Measurements from ENCODE around the gene SAMD13.
"Not testable (repeated sequence)": the region's sequence is repeated elsewhere in the genome, so short reads cannot be mapped to it uniquely, and the experiment has no call there.

SAMD13 gene

GRCh38 chr1:84286071-84286470, 15.4 kb upstream of the SAMD13 start:
- DNase-seq (ENCODE audit: low spot score), result no peak

GRCh38 chr1:84287389-84287788, 14.1 kb upstream of the SAMD13 start:
- DNase-seq (ENCODE audit: low spot score), result not testable (repeated sequence)

- no peak for DNase-seq (ENCODE audit: low spot score)
Measured at GRCh38 chr1:84289169-84289785, 12.2 kb upstream of the SAMD13 start.

GRCh38 chr1:84291882-84292655, 9.4 kb upstream of the SAMD13 start:
- DNase-seq (ENCODE audit: low spot score), result no peak

- DNase-seq (ENCODE audit: low spot score), result no peak
Measured at GRCh38 chr1:84293766-84294165, 7.7 kb upstream of the SAMD13 start.

- DNase-seq (ENCODE audit: low spot score), result no peak
Measured at GRCh38 chr1:84294751-84295150, 6.8 kb upstream of the SAMD13 start.

GRCh38 chr1:84297546-84298244, 3.8 kb upstream of the SAMD13 start:
- no peak for DNase-seq (ENCODE audit: low spot score)

- peak; percentile 44 for DNase-seq (ENCODE audit: low spot score)
Measured at GRCh38 chr1:84298328-84298683, 3.2 kb upstream of the SAMD13 start.

- peak; percentile 32 for DNase-seq (ENCODE audit: low spot score)
Measured at GRCh38 chr1:84298684-84299535, 2.6 kb upstream of the SAMD13 start.

- DNase-seq (ENCODE audit: low spot score), result peak; percentile 35
Measured at GRCh38 chr1:84299536-84300170, 1.9 kb upstream of the SAMD13 start.

- DNase-seq (ENCODE audit: low spot score), result no peak
Measured at GRCh38 chr1:84300501-84300900, 1.0 kb upstream of the SAMD13 start.

GRCh38 chr1:84301785-84302385, 377 bp downstream of the SAMD13 start:
- no peak for DNase-seq (ENCODE audit: low spot score)

- DNase-seq (ENCODE audit: low spot score), result peak; percentile 17
Measured at GRCh38 chr1:84303314-84303830, 1.9 kb downstream of the SAMD13 start.

- DNase-seq (ENCODE audit: low spot score), result no peak
Measured at GRCh38 chr1:84307398-84307797, 5.9 kb downstream of the SAMD13 start.

GRCh38 chr1:84311296-84311695, 9.8 kb downstream of the SAMD13 start:
- DNase-seq (ENCODE audit: low spot score), result no peak

GRCh38 chr1:84319662-84320061, 18.2 kb downstream of the SAMD13 start:
- DNase-seq (ENCODE audit: low spot score), result no peak

- DNase-seq (ENCODE audit: low spot score), result no peak
Measured at GRCh38 chr1:84327830-84328229, 26.3 kb downstream of the SAMD13 start.

GRCh38 chr1:84330125-84330984, 28.8 kb downstream of the SAMD13 start:
- DNase-seq (ENCODE audit: low spot score), result no peak

- DNase-seq (ENCODE audit: low spot score), result no peak
Measured at GRCh38 chr1:84339503-84339902, 38.0 kb downstream of the SAMD13 start.

GRCh38 chr1:84344286-84344685, 42.8 kb downstream of the SAMD13 start:
- peak; percentile 48 for DNase-seq (ENCODE audit: low spot score)
